ENCODE data around the gene HTR3D.

DNA sequence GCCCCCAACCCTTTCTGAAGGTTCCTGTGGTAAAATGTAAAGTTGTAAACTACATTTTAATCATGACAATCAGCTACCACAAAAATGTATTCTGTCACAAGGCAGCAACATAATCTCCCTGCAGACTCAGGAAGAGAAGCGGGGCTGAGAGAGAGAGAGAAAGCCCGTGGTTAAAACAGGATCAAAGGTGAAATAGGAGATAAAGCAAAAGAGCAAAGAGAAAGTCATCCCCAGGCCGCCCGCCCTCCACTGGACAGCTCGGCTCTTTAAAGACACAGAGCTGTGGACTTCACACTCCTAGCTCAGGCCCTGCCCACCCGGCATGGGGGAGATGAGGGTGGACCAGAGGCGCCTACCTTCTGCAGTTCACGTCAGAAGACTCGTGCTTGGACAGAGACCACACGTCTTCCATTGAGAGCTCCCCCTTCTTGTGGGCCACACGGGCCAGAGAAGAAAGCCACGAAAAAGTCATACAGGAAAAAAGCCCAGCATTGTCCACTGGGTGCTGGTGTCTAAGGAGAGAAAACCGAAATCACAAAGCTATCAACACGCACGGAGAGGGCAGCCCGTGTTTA is 43.2 kb upstream of the HTR3D start:
- TF ChIP-seq, protein P1, sequence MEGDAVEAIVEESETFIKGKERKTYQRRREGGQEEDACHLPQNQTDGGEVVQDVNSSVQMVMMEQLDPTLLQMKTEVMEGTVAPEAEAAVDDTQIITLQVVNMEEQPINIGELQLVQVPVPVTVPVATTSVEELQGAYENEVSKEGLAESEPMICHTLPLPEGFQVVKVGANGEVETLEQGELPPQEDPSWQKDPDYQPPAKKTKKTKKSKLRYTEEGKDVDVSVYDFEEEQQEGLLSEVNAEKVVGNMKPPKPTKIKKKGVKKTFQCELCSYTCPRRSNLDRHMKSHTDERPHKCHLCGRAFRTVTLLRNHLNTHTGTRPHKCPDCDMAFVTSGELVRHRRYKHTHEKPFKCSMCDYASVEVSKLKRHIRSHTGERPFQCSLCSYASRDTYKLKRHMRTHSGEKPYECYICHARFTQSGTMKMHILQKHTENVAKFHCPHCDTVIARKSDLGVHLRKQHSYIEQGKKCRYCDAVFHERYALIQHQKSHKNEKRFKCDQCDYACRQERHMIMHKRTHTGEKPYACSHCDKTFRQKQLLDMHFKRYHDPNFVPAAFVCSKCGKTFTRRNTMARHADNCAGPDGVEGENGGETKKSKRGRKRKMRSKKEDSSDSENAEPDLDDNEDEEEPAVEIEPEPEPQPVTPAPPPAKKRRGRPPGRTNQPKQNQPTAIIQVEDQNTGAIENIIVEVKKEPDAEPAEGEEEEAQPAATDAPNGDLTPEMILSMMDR (IDR thresholded peaks at IDR 0.05), result no peak
- TF ChIP-seq POLR2A (IDR thresholded peaks at IDR 0.05), result no peak
